Upper lobe of left lung (tissue), 6 donors: ENCODE measurements around the gene ATAD2B. TPM values are rescaled to one million over a fixed set of nuclear protein-coding genes. Genes with fewer than 3 reads are reported as not detected.

ENCODE experiments used
- ATAC-seq, 2 donors: fragments of 200-7000 bp; cut with Tn5 transposase; one replicate each; pipeline ENCODE4 v1.9.1; 2022; ENCODE audit warnings: mild to moderate bottlenecking in 2 of 2, moderate library complexity in 2 of 2; ENCODE audit not compliant: low FRiP score in 2 of 2
- DNase-seq, 2 donors: peaks; one replicate each; pipeline ENCODE4 v3.0.0-alpha.2; 2019 to 2020
- H3K27ac ChIP-seq, 4 donors: fragments of 200-600 bp; sonication (generic); one replicate each; pipeline ENCODE4 v1.5.1; 2016 to 2019
- H3K27me3 ChIP-seq, 4 donors: fragments of 200-600 bp; sonication (generic); one replicate each; pipeline ENCODE4 v1.5.1; 2017 to 2019
- H3K36me3 ChIP-seq, 4 donors: fragments of 200-600 bp; sonication (generic); one replicate each; pipeline ENCODE4 v1.5.1; 2016 to 2019
- H3K4me1 ChIP-seq, 4 donors: fragments of 200-600 bp; sonication (generic); one replicate each; pipeline ENCODE4 v1.5.1; 2018 to 2019
- H3K4me3 ChIP-seq, 4 donors: fragments of 200-600 bp; sonication (generic); one replicate each; pipeline ENCODE4 v1.5.1; 2017 to 2019; ENCODE audit warnings: mild to moderate bottlenecking in 2 of 4, moderate library complexity in 1 of 4
- H3K9me3 ChIP-seq, 4 donors: fragments of 200-600 bp; sonication (generic); one replicate each; pipeline ENCODE4 v1.5.1; 2018 to 2019
- EP300 ChIP-seq, 4 donors: sonication (generic); formaldehyde crosslinking; IDR thresholded peaks; one replicate each; pipeline ENCODE4 v1.5.1; 2017; ENCODE audit warnings: antibody characterized with exemption in 4 of 4, control low read depth in 2 of 4
- POLR2A ChIP-seq, 4 donors: fragments of 450-650 bp; IDR thresholded peaks; one replicate each; pipeline ENCODE4 v1.5.1; 2016 to 2017; ENCODE audit warnings: antibody characterized with exemption in 4 of 4, mild to moderate bottlenecking in 2 of 4
- POLR2AphosphoS5 ChIP-seq, 2 donors: sonication (generic); formaldehyde crosslinking; IDR thresholded peaks; one replicate each; pipeline ENCODE4 v1.5.1; 2017; ENCODE audit warnings: antibody characterized with exemption in 2 of 2
- WGBS, 2 donors: methylation state at CpG; one replicate each; pipeline ENCODE4 v1.1.5; 2017 to 2018; 5-methylcytosine and 5-hydroxymethylcytosine counted together
- total RNA-seq, 6 donors: library from RNA; depleted of rRNA in 4 of 6; stranded (reverse); fragments of >200 nt in 4 of 6; gene quantifications; one replicate each; pipeline versions ENCODE4 v1.1.0 to v1.2.1, GENCODE V29; 2016 to 2021
- TF ChIP-seq, protein P1 (sequence below), 6 experiments: fragments of 450-650 bp in 4 of 6; fragments of 200-600 bp in 2 of 6; sonication (generic) in 2 of 6; IDR thresholded peaks; one replicate each; pipeline ENCODE4 v1.5.1; 2016 to 2019; ENCODE audit warnings: antibody characterized with exemption in 6 of 6
- donor health status: DM: no; HTN: no; CAD: no; lungs with moderate emphysema.
- donor health status: DM: no; HTN: yes; CAD: no; lungs with severe emphysema.

ATAD2B gene
- total RNA-seq, 6 donors from 2014 or later: 17.8 to 51.3 (median 25.3) TPM

DNA sequence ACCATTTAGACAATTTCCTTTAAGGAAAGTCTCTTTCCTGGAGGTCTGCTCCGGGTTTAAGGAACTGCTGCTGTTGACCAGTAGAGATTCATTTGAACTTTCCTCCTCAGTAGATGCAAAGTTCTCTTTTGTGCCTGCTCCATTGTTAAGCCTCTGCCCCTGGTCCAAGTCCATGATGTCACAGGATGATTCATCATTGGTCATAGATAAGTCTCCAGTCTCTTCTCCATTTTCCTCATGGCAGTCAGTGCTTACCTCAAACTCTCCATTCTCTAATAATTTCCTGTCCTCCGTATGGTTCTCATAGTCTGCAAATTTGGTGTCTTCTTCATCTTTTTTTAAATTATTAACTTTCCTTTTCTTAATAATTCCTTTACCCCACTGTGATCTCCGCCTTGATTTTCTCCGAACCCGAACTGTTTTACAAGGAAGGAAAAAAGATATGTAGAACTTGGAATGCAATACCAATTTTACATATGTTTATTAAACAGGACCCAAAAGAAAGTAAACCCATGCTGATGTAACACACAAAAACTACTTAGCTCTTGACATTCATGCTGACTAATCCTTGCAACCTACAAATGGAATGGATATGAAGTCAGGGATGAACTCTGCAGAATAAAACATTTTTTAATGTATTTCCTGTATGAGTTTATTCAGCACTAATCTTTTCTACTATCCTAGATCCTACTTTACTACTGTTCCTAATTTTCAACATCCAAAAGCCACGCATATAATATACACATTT, 169.1 kb downstream of the ATAD2B start:
- no peak overlapping the region for H3K4me3 ChIP-seq
- no peak for DNase-seq
- H3K9me3 ChIP-seq: no peaks in the 10 kb centered on the region
- peaks cover 0 to 32% (median 20%) of the 10 kb centered on the region in 4 donors for H3K4me1 ChIP-seq
- TF ChIP-seq, protein P1, sequence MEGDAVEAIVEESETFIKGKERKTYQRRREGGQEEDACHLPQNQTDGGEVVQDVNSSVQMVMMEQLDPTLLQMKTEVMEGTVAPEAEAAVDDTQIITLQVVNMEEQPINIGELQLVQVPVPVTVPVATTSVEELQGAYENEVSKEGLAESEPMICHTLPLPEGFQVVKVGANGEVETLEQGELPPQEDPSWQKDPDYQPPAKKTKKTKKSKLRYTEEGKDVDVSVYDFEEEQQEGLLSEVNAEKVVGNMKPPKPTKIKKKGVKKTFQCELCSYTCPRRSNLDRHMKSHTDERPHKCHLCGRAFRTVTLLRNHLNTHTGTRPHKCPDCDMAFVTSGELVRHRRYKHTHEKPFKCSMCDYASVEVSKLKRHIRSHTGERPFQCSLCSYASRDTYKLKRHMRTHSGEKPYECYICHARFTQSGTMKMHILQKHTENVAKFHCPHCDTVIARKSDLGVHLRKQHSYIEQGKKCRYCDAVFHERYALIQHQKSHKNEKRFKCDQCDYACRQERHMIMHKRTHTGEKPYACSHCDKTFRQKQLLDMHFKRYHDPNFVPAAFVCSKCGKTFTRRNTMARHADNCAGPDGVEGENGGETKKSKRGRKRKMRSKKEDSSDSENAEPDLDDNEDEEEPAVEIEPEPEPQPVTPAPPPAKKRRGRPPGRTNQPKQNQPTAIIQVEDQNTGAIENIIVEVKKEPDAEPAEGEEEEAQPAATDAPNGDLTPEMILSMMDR (IDR thresholded peaks at IDR 0.05): no peak
- TF ChIP-seq POLR2AphosphoS5 (IDR thresholded peaks at IDR 0.05) (no peak), EP300 (IDR thresholded peaks at IDR 0.05) (no peak), POLR2A (IDR thresholded peaks at IDR 0.05) (no peak)
- no peaks in the 10 kb centered on the region for H3K27me3 ChIP-seq
- WGBS, 2 donors: 80 to 82% methylated on average over 6 of the region's 6 CpGs
- ATAC-seq: peak in 1 of 2 donors; percentile 83
- no peak overlapping the region for H3K27ac ChIP-seq
- peaks cover 0 to 38% (median 2%) of the 10 kb centered on the region in 4 donors for H3K36me3 ChIP-seq

DNA sequence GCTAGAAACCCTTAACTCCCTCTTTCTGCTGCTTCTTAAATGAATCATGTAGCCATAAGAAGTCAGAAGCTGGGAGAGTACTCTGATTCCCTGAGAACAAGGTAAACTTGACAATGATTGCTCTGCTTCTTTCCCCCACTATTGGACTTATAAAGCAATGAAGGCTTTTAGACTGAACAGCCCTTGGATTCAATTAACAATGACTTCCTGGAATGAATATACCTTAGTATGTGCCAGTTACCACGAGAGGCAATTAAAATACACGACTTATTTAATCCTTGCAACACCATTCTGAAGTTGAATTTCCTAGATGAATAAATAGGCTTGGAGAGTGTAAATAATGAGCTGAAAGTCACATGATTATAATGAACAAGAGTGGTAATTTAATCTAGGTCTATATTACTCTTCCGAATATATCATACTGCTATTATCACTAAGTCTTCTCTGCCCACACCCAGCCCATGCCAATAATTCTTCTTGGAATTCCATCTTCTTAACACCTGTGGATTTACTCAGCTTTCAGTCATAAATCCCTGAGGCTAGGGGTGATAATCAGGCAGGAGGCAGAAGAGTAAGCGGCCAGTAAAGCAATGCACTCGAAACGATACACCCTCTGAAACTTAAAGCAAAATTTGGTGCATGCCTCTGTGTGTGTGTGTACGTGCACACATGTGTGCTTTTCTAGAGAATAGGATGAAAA, 170.2 kb downstream of the ATAD2B start:
- Histone ChIP-seq H3K4me1 (peaks cover 0 to 31% (median 14%) of the 10 kb centered on the region in 4 donors), H3K4me3 (no peak overlapping the region), H3K9me3 (no peaks in the 10 kb centered on the region), H3K27ac (no peak overlapping the region), H3K27me3 (no peaks in the 10 kb centered on the region), H3K36me3 (peaks cover 0 to 41% (median 2%) of the 10 kb centered on the region in 4 donors)
- no peak for TF ChIP-seq POLR2AphosphoS5 (IDR thresholded peaks at IDR 0.05)
- peak in 1 of 4 donors; percentile 6 for TF ChIP-seq POLR2A (IDR thresholded peaks at IDR 0.05)
- TF ChIP-seq EP300 (IDR thresholded peaks at IDR 0.05): peak in 1 of 4 donors; percentile 67
- TF ChIP-seq, protein P1 (IDR thresholded peaks at IDR 0.05): no peak
- WGBS, 2 donors: 76 to 77% methylated on average over 7 of the region's 7 CpGs
- ATAC-seq (no peak), DNase-seq (no peak)

DNA sequence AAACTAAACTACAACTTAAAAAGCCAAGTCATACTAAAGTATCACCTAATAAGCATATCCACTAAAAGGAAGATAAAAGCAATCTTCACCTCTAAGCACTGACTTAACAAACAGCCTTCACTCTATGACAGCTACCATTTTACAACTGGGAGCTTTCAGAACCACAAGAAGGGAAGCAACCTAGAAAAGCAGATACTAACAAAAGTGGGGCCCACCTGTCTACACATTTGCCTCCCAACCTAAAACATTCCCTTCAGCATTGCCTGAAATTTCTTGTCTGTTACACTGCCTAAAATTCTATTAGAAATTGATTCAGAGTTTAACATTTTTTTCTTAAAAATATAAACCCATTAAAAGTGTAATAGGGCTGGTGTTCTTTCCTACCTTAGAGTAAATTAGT, 172.0 kb downstream of the ATAD2B start:
- DNase-seq (no peak), ATAC-seq (no peak)
- Histone ChIP-seq H3K4me3 (no peak overlapping the region), H3K4me1 (peaks cover 0 to 24% (median 9%) of the 10 kb centered on the region in 4 donors), H3K27me3 (no peaks in the 10 kb centered on the region), H3K9me3 (no peaks in the 10 kb centered on the region), H3K36me3 (peaks cover 0 to 38% (median 6%) of the 10 kb centered on the region in 4 donors), H3K27ac (no peak overlapping the region)
- no peak for TF ChIP-seq POLR2A (IDR thresholded peaks at IDR 0.05)
- TF ChIP-seq EP300 (IDR thresholded peaks at IDR 0.05): no peak
- TF ChIP-seq, protein P1 (IDR thresholded peaks at IDR 0.05): no peak
- TF ChIP-seq POLR2AphosphoS5 (IDR thresholded peaks at IDR 0.05): no peak

DNA sequence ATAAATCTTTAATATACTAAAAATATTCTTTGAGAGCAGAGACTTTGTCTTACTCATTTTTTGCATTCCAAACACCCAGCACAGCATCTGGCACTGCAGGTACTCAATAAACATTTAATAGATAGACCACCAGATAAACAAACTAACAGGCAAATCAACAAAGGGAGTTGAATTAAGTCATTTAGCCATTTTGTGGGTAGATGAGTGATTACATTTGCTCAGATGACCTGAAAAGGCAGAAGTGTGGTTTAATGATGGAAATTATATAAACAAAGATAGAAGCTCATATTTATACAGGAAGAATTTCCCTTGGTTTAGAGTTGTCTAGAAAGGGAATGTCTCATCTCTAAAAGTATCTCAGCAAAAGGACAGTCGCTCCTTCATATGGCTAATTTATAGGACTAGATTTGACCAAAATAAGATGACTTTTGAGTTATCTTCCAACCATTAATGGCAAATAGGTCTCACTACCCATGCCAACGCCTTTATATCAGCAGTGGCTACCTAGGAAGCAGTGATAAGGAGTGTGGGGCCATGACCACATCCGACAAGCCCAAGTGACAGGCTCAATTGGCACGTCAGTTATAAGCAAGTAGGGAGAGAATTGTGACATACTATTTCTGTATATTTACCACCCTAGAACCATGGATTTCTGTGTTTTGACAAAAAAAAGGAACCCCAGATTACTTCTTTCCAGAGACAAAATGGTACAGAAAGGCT, 173.5 kb downstream of the ATAD2B start:
- 91 to 93% methylated on average over 4 of the region's 4 CpGs for WGBS, 2 donors
- Histone ChIP-seq H3K27ac (no peak overlapping the region), H3K36me3 (peaks cover 0 to 34% (median 6%) of the 10 kb centered on the region in 4 donors)

More for the DNA sequence above, 173.5 kb downstream of the ATAD2B start:
- no peaks in the 10 kb centered on the region for H3K27me3 ChIP-seq
- TF ChIP-seq POLR2AphosphoS5 (IDR thresholded peaks at IDR 0.05): no peak
- no peak for TF ChIP-seq POLR2A (IDR thresholded peaks at IDR 0.05)
- TF ChIP-seq EP300 (IDR thresholded peaks at IDR 0.05): no peak
- TF ChIP-seq, protein P1 (IDR thresholded peaks at IDR 0.05): no peak
- no peak for ATAC-seq
- H3K4me1 ChIP-seq: peaks cover 0 to 22% (median 8%) of the 10 kb centered on the region in 4 donors
- no peak for DNase-seq
- no peaks in the 10 kb centered on the region for H3K9me3 ChIP-seq
- no peak overlapping the region for H3K4me3 ChIP-seq
